GM18502 (cell line): Measurements from ENCODE around the gene TMTC1.

ENCODE experiments used
- ATAC-seq: cut with Tn5 transposase; IDR thresholded peaks from one replicate; pipeline ENCODE4 v1.9.1; 2021; ENCODE audit warnings: mild to moderate bottlenecking; ENCODE audit not compliant: unreplicated experiment, poor library complexity

The TMTC1 gene

GRCh38 chr12:29552324-29552927 lies 231.3 kb downstream of the TMTC1 start:
- ATAC-seq = peak; percentile 96

- no peak for ATAC-seq
These were observed 231.9 kb downstream of the TMTC1 start for GRCh38 chr12:29551812-29552211.

GRCh38 chr12:29547864-29548263 lies 235.9 kb downstream of the TMTC1 start:
- no peak for ATAC-seq

GRCh38 chr12:29547151-29547632 lies 236.6 kb downstream of the TMTC1 start:
- ATAC-seq = no peak

DNA sequence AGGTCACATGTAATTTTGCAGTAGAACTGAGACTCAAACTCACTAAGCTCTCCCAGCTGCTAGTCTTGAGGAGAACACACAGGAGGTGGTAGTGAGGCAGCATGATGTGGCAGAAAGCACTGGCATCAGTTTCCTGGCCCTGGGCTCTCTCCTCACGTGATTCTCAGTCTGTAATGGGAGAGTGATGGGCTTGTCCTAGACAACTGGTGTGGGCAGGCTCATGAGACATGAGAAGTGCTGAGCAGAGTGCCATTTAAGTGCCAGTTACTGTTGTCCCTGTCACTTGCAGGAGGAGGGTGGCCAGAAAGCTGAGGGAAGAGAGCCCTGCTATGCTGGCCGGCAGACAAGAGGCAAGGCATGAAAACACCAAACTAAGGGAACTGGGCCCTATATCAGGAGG lies 237.7 kb downstream of the TMTC1 start:
- no peak for ATAC-seq

DNA sequence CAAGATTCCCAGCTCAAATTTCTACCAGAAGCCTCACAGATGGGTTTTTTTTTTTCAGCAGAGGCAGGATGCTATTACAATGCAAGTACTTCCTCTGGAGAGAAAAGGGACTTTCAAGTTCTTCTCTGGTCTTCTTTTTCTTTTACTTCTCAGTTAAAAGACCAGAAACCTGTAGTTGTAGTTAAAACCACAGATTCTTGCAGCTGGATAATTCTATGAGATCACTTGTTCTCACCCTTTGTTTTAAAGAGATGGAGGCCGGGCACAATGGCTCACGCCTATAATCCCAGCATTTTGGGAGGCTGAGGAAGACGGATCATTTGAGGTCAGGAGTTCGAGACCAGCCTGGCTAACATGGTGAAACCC lies 238.7 kb downstream of the TMTC1 start:
- ATAC-seq = peak; percentile 86

DNA sequence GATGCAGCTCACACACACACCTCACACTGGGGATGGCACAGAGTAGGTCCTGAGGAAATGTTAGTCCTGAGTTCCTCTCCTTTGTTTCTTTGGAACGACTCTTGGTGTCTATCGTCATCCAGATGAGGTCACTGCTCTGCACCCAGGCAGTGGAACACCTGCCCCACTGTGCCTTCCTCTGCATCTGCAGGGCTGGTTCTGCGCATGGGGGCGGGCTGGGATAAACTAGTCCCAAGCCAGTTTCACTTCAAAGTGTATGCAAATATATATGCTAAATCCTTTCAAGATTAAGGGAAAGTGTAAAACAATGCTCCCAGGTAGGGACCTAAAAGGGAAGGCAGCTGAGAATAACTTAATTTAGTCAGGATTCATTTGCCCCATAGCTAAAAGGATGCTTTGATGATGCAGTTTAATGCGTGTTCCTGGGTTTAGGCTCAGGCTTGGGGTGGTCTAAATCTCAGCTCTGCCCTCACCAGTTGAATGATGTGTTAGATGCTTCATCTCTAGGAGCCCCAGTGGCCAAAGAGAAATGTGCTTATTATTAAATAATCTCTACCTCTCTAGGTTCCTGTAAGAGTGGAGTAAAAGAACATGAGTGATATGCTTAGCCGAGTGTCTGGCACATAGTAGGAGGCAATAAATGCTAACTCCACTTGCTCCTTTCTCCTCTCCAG lies 239.2 kb downstream of the TMTC1 start:
- peak; percentile 42 for ATAC-seq

- no peak for ATAC-seq
These were observed 240.7 kb downstream of the TMTC1 start for GRCh38 chr12:29543036-29543435.

DNA sequence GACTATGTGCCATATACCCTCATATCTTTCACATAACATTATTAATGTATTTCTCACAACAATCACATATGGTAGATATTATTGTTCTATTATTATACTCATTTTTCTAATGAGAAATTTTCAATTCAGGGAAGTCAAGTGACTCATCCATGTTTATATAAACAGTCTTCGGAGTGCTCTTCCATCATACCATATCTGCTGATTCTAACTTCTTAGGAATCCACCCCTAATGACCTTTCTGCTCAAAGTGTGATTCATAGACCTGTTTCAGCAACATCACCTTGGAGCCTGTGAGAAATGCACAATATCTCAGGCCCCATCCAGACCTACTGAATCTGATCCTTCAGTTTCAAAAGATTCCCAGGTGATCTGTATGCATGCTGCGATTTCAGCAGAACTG lies 246.4 kb downstream of the TMTC1 start:
- no peak for ATAC-seq

GRCh38 chr12:29534935-29535334 lies 248.8 kb downstream of the TMTC1 start:
- ATAC-seq = no peak

GRCh38 chr12:29533815-29534489 lies 249.8 kb downstream of the TMTC1 start:
- no peak for ATAC-seq

DNA sequence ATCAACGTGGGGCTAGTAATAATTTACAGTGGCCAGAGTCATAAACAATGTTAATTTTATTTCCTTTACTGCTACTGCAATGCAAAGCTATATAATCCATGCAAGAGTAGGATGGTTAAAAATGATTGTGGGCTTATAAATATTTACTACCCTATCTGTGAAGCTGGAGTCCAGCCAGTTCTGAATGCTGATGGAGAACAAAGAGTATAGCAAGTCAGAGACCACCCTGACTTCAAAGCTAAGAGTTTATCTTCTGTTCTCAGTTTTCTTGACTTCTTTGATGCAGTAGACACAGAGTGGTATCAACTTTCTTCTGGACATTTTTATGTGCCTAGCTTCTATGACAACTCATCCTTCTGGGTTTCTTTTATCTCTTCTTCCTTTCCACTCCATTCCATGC lies 252.3 kb downstream of the TMTC1 start:
- ATAC-seq = no peak

DNA sequence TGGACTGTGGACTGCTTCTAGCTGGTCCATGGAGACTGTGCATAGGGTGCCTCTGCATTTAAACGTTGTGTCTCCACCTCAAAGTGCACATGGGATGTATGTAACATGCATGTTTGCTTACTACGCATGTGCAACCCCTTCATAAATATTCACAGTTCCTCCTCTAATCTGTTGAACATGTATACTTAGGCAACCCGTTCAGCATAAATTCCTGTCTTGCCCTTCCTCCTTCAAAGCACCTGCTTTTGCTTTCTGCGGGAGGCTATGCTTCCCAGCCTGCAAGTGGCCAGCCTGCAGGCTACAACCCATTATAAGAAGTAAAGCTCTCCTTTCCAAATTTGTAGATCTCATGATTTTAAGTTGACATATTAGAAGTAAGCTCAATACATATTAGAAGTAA lies 253.3 kb downstream of the TMTC1 start:
- no peak for ATAC-seq

DNA sequence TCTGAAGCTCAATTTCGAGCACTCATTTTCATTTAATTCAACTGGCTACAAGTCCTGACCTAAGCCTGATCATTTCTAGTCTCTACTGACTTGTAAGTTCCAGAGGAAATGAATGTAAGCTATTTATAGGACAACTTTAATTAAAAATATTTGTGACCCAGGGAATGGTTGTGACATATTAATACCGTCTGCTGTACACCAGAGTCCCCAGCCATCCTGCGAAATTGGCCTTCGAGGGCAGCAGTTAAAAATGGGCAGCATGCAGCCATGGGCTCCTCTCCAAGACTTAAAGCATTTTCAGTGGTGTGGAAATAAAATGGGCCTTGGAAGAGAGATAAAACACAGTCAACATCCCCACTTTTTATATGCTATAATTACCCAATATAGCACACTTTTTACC lies 255.6 kb downstream of the TMTC1 start:
- ATAC-seq = no peak

DNA sequence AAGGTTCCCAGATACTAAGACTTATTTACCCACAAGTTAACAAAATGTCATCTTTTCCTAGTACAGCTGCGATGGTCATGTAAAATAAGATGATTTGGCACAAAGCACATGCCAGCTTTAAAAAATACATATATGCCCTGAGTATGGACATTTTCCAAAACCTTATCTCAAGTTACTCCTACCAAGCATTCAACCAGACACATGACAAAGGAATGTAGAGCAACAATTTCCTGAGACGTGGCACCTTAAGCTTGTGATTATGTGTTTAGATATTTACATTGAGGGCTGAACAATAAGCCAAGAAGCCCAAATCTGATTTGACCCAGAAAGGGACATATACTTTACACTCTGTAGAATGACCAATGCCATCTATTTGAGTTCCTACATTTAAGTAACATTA lies 261.8 kb downstream of the TMTC1 start:
- no peak for ATAC-seq

DNA sequence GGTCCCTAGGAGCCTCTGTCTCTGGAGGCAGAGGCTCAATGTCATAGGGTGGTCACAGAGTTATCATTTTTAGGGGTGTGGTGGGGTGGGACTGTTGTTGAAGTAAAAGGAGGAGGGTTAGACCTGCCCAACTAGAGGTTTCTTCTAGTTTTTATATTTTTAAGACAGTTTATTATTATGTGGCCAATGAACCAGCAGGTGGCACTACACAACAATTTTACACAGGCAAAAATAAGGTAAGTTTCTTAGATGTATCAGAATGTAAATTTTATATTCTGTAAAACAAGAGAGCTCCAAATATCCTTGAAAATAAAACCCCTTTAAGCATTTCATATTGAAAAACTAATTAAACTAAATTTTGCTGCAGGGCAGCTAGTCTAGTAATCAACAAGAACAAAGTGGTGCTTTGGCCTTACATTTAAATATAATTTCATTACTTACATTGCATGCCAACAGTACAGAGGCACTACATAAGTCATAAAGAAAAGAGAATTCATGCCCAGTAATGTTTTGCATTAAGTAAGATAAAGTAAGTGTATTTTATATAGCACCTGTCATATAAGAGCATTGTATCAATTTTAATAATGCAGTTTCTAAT lies 264.1 kb downstream of the TMTC1 start:
- no peak for ATAC-seq

DNA sequence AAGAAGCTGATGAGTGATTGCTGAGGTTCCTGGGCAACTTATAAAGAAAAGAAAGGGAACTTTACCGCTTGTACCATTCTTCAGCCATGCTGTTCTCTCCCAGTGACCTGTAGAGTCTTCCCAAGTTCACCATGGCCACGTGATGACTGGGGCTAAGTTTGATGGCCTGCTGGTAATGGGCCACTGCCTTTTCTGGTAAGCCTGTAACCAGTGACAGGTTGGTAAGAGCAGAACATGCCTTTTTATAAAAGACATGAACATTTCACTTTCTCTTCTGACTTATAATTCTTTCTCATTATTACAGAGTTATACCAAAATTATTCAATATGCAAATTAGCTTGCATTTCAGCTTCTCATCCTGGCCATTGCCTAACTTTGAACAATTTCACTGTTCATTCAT lies 265.3 kb downstream of the TMTC1 start:
- ATAC-seq = no peak

DNA sequence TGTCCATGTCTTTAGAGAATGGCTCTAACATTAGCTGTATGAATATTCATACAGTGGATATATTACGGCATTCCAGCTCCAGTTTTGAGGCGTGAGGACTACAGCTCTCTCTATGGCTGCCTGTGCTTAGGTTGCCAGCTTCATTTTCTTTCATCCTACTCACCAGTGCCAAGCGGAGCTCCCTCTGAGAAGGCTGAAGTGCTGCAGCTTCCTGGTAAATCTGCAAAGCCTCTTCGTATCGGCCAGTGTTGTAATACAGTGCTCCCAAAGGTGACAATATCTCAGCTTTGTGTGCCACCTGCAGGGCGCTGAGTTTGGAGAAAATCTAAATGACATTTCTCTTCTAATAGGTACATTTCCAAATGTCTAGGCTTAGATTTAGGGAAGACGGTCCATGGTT lies 266.5 kb downstream of the TMTC1 start:
- ATAC-seq = no peak

DNA sequence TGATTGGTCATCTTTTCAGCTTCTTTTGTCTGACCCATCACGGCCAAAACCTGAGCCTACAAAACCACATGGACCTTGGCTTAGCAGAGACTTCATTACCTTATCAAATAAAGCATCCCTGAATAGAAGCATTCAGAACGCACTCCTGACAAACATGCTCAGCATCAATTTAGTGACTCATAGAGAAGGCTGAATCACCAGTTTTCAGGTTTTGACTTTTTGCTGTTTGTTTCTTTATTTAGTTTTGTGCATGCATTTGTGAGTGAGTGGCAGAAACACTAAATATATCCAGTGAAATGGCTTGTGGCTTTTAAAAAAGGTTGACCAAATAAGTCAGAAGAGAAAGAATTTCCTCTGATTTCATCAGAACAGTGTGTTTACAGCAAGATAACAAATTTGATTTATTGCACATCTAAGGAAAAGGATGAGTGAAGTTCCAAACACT lies 267.3 kb downstream of the TMTC1 start:
- no peak for ATAC-seq

GRCh38 chr12:29510591-29511185 lies 273.1 kb downstream of the TMTC1 start:
- ATAC-seq = no peak

DNA sequence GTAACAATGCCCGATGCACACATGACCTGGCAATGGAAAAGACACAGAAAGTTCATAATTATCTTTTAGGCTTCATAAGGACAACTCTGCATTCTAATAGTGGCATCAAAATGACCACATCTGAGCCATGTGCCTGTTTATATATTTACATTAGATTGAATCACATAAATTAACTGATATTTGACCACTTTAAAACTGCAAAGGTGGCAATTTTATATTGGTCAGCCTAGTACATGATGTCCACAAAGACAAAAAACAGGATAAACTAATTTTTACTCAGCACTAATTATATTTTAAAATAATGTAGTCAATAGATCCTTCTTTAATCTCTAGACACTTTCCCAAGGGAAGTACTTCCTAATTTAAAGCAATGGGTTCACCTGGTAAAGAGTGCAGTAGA lies 274.2 kb downstream of the TMTC1 start:
- no peak for ATAC-seq
